SU-DHL-6 (cell line): ENCODE data around the gene P3H2.

Experiments
- H2AFZ ChIP-seq: fragments of 200-600 bp; sonication (generic); 2 replicates; pipeline ENCODE4 v1.6.1; 2014; ENCODE audit warnings: low read depth, mild to moderate bottlenecking, moderate library complexity, mixed read lengths, antibody characterized with exemption, low read length; ENCODE audit not compliant: severe bottlenecking
- H3F3A ChIP-seq: fragments of 200-600 bp; shearing (Covaris generic); 2 replicates; pipeline ENCODE4 v1.6.0; 2016; ENCODE audit warnings: antibody characterized with exemption, mild to moderate bottlenecking; ENCODE audit not compliant: insufficient read depth
- H3K27ac ChIP-seq: fragments of 200-600 bp; sonication (generic); 2 replicates; pipeline ENCODE4 v1.5.1; 2016; ENCODE audit warnings: low read depth, mild to moderate bottlenecking, low read length, moderate library complexity, mixed read lengths
- H3K27me3 ChIP-seq: fragments of 200-600 bp; sonication (generic), shearing (Covaris generic); 2 replicates; pipeline ENCODE4 v1.6.0; 2014; ENCODE audit warnings: mild to moderate bottlenecking, low read length
- H3K36me3 ChIP-seq: fragments of 200-600 bp; sonication (generic); 2 replicates; pipeline ENCODE4 v1.6.1; 2014; ENCODE audit warnings: mild to moderate bottlenecking, low read length, mixed read lengths
- H3K4me2 ChIP-seq: fragments of 300-600, 200-600 bp; shearing (Covaris generic), sonication (generic); 2 replicates; pipeline ENCODE4 v1.6.0; 2014; ENCODE audit warnings: low read length, low read depth, mild to moderate bottlenecking; ENCODE audit not compliant: poor library complexity, severe bottlenecking
- H3K4me3 ChIP-seq: fragments of 200-600 bp; sonication (generic); 2 replicates; pipeline ENCODE4 v1.5.1; 2014; ENCODE audit warnings: antibody characterized with exemption, low read length, mild to moderate bottlenecking, mixed read lengths; ENCODE audit not compliant: insufficient read depth, poor library complexity, severe bottlenecking
- H3K79me2 ChIP-seq: fragments of 200-600 bp; sonication (generic); 2 replicates; pipeline ENCODE4 v1.6.1; 2014; ENCODE audit warnings: mild to moderate bottlenecking, low read length, moderate library complexity; ENCODE audit not compliant: insufficient read depth
- H3K9ac ChIP-seq: fragments of 200-600 bp; sonication (generic); 2 replicates; pipeline ENCODE4 v1.7.0; 2014; ENCODE audit warnings: mild to moderate bottlenecking, low read length
- H3K9me2 ChIP-seq: fragments of 200-600 bp; sonication (generic); replicated peaks from 2 replicates; pipeline ENCODE4 v1.6.1; 2014; ENCODE audit warnings: low read length; ENCODE audit not compliant: insufficient read depth
- H3K9me3 ChIP-seq: fragments of 200-600 bp; sonication (generic); 2 replicates; pipeline ENCODE4 v1.6.1; 2014; ENCODE audit warnings: low read length, mixed read lengths; ENCODE audit not compliant: insufficient read depth
- H4K20me1 ChIP-seq: fragments of 200-600 bp; sonication (generic); 2 replicates; pipeline ENCODE4 v1.6.1; 2014; ENCODE audit warnings: low read depth, mild to moderate bottlenecking, antibody characterized with exemption, low read length, moderate library complexity, mixed read lengths
- CTCF ChIP-seq: fragments of 200-600 bp; sonication (generic); IDR thresholded peaks from one replicate; pipeline ENCODE4 v1.5.1; 2017; ENCODE audit warnings: antibody characterized with exemption, mild to moderate bottlenecking, low read length, moderate library complexity; ENCODE audit not compliant: insufficient read depth, poor library complexity, severe bottlenecking
- EZH2phosphoT487 ChIP-seq: fragments of 200-600 bp; sonication (generic), shearing (Covaris generic); conservative IDR thresholded peaks from 2 replicates; pipeline ENCODE4 v1.6.1; 2018; ENCODE audit warnings: mild to moderate bottlenecking, antibody characterized with exemption, low read length, moderate library complexity, mixed read lengths

P3H2 gene

GRCh38 chr3:190000187-190000860, 120.4 kb downstream of the P3H2 start:
- no peaks in the 10 kb centered on the region for H3K9me2 ChIP-seq
- no peak overlapping the region for H3K4me2 ChIP-seq
- no peaks in the 10 kb centered on the region for H3K9me3 ChIP-seq
- H3F3A ChIP-seq: no peaks in the 10 kb centered on the region
- H3K79me2 ChIP-seq: no peaks in the 10 kb centered on the region
- no peak overlapping the region for H3K27ac ChIP-seq
- no peaks in the 10 kb centered on the region for H3K27me3 ChIP-seq
- no peaks in the 10 kb centered on the region for H3K36me3 ChIP-seq
- no peak overlapping the region for H2AFZ ChIP-seq
- H3K9ac ChIP-seq: no peak overlapping the region
- no peaks in the 10 kb centered on the region for H4K20me1 ChIP-seq
- H3K4me3 ChIP-seq: no peak overlapping the region
- no peak for TF ChIP-seq EZH2phosphoT487
- TF ChIP-seq CTCF: no peak

GRCh38 chr3:189999718-190000117, 121.0 kb downstream of the P3H2 start:
- H3F3A ChIP-seq: no peaks in the 10 kb centered on the region
- TF ChIP-seq EZH2phosphoT487 (no peak), CTCF (no peak)
- H3K9ac ChIP-seq: no peak overlapping the region
- no peak overlapping the region for H3K4me2 ChIP-seq
- H3K4me3 ChIP-seq: no peak overlapping the region
- H3K27me3 ChIP-seq: no peaks in the 10 kb centered on the region
- no peaks in the 10 kb centered on the region for H4K20me1 ChIP-seq
- H3K9me2 ChIP-seq: no peaks in the 10 kb centered on the region
- H3K27ac ChIP-seq: no peak overlapping the region
- H3K79me2 ChIP-seq: no peaks in the 10 kb centered on the region
- no peak overlapping the region for H2AFZ ChIP-seq
- H3K9me3 ChIP-seq: no peaks in the 10 kb centered on the region
- H3K36me3 ChIP-seq: no peaks in the 10 kb centered on the region

- Histone ChIP-seq H2AFZ (no peak overlapping the region), H3K9me2 (no peaks in the 10 kb centered on the region), H4K20me1 (no peaks in the 10 kb centered on the region), H3K36me3 (no peaks in the 10 kb centered on the region), H3K9ac (no peak overlapping the region), H3K27ac (no peak overlapping the region), H3K79me2 (no peaks in the 10 kb centered on the region), H3K4me2 (no peak overlapping the region), H3K9me3 (no peaks in the 10 kb centered on the region), H3F3A (no peaks in the 10 kb centered on the region), H3K27me3 (no peaks in the 10 kb centered on the region), H3K4me3 (no peak overlapping the region)
- TF ChIP-seq EZH2phosphoT487 (no peak), CTCF (no peak)
Measured at GRCh38 chr3:189995129-189995528, 125.6 kb downstream of the P3H2 start.
